Mammary epithelial cell (primary cell): Measurements from ENCODE around the gene EFCAB6.

Experiments
- CTCF ChIP-seq, 2 donors: IDR thresholded peaks in 1 of 2; conservative IDR thresholded peaks in 1 of 2; 2 replicates each; pipeline ENCODE4 v1.5.1; 2011 to 2012; ENCODE audit warnings: inconsistent platforms in 2 of 2, low read length in 2 of 2, mild to moderate bottlenecking in 2 of 2, control low read depth in 1 of 2, low read depth in 1 of 2; ENCODE audit not compliant: insufficient read depth in 1 of 2; ENCODE audit errors: extremely low read depth in 1 of 2
- EZH2 ChIP-seq: IDR thresholded peaks from 2 replicates; pipeline ENCODE4 v1.6.1; 2012; ENCODE audit warnings: low read length, inconsistent platforms, borderline replicate concordance

- TF ChIP-seq CTCF (conservative IDR thresholded peaks at IDR 0.05 in 1 of 2, IDR thresholded peaks at IDR 0.05 in 1 of 2; ENCODE audit: extremely low read depth in 1 of 2, insufficient read depth in 1 of 2, low read depth in 1 of 2, low read length in 2 of 2) (no peak), EZH2 (no peak)
Measured at GRCh38 chr22:43825651-43826050, 13.5 kb upstream of the EFCAB6 start.
